Neural crest cell (in vitro differentiated cells): ENCODE data around the gene ANOS1. TPM values are rescaled to one million over a fixed set of nuclear protein-coding genes. Genes with fewer than 3 reads are reported as not detected.

ENCODE experiments used
- DNase-seq: peaks from one replicate; pipeline ENCODE4 v3.0.0; 2021; ENCODE audit warnings: low read depth, mixed read lengths, low spot score
- H3K27ac Mint-ChIP-seq: one replicate; pipeline ENCODE4 v1.8.0; 2021; ENCODE audit warnings: mild to moderate bottlenecking, mixed read lengths; ENCODE audit not compliant: unreplicated experiment
- H3K27me3 Mint-ChIP-seq: 2 replicates; pipeline ENCODE4 v1.8.0; 2021; ENCODE audit warnings: low read depth, mild to moderate bottlenecking, mixed read lengths
- H3K36me3 Mint-ChIP-seq: 2 replicates; pipeline ENCODE4 v1.8.0; 2021; ENCODE audit warnings: low read depth, mild to moderate bottlenecking, mixed read lengths
- H3K4me1 Mint-ChIP-seq: 2 replicates; pipeline ENCODE4 v1.8.0; 2021; ENCODE audit warnings: mixed read lengths
- H3K4me3 Mint-ChIP-seq: one replicate; pipeline ENCODE4 v1.8.0; 2021; ENCODE audit warnings: mild to moderate bottlenecking, mixed read lengths
- H3K9me3 Mint-ChIP-seq: 2 replicates; pipeline ENCODE4 v1.8.0; 2021; ENCODE audit warnings: mixed read lengths
- total RNA-seq: library from RNA; stranded (reverse); gene quantifications from 2 replicates; pipeline ENCODE4 v1.2.1, GENCODE V29; 2021
- TF ChIP-seq, protein P1 (sequence below): fragments of 200-600 bp; sonication (generic); conservative IDR thresholded peaks from 2 replicates; pipeline ENCODE4 v1.5.0; 2021; ENCODE audit warnings: antibody characterized with exemption, mild to moderate bottlenecking

ANOS1 gene
- total RNA-seq, 1 donor from 2014 or later: 18.1 TPM

DNA sequence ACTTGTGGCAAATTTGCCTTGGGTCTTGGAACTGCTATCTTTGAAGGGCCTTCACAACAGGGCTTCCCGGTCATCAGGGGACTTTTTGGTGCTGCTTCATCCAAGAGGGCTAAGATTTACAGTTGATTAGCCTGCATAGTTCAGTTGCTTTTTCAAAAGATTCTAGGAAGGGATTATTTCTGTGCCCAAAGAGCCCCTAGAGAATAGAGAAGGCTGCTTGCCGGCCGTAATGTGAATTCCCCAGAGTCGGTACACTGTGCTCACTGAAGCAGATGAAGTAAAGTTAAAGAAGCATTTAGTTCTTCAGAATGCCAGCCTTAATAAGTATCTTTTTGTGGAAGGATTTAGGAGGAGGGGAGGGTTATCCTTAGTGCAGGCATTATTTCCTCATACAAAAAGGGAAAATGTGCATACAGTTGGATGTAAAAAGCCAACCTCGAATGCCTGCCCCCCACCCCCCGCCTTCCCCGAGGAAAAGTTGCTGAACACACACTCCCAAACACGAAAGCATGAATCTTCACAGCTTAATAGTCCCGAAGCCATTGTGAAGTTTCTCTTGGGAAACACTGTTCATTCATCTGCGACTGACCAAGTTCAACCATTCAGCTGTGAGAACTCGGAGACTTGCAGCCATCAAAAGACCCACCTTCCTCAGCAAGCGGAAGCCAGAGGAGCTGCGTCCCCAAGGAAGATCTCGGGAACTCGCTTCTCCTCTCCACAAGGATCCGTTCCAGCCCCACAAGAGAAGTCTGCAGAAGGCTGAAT lies 47.6 kb downstream of the ANOS1 start:
- H3K4me1 Mint-ChIP-seq: peaks cover 84% of the 10 kb centered on the region
- no peaks in the 10 kb centered on the region for H3K9me3 Mint-ChIP-seq
- H3K4me3 Mint-ChIP-seq: peak overlapping the region; percentile 77
- peak overlapping the region; percentile 62 for H3K27ac Mint-ChIP-seq
- TF ChIP-seq, protein P1, sequence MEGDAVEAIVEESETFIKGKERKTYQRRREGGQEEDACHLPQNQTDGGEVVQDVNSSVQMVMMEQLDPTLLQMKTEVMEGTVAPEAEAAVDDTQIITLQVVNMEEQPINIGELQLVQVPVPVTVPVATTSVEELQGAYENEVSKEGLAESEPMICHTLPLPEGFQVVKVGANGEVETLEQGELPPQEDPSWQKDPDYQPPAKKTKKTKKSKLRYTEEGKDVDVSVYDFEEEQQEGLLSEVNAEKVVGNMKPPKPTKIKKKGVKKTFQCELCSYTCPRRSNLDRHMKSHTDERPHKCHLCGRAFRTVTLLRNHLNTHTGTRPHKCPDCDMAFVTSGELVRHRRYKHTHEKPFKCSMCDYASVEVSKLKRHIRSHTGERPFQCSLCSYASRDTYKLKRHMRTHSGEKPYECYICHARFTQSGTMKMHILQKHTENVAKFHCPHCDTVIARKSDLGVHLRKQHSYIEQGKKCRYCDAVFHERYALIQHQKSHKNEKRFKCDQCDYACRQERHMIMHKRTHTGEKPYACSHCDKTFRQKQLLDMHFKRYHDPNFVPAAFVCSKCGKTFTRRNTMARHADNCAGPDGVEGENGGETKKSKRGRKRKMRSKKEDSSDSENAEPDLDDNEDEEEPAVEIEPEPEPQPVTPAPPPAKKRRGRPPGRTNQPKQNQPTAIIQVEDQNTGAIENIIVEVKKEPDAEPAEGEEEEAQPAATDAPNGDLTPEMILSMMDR: no peak
- no peaks in the 10 kb centered on the region for H3K27me3 Mint-ChIP-seq
- H3K36me3 Mint-ChIP-seq: peaks cover 4% of the 10 kb centered on the region
- DNase-seq: no peak

DNA sequence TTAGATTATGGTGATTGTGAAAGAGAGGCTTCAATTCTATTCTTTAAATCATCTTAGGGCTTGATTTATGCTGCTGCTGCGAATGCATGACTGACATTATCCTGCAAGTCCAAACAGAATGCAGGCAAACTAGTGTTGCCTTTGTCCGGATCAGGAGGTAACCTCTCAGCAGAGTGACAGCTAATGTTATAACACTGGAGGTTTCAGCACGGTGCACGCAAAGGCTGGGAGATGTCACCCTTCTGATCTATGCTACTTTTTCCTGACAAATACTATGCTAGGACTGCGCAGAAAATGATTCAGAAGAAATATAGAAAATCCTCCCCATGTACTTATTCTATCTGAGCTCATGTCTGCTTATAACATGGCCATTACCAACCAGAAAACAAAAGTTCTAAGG lies 48.2 kb downstream of the ANOS1 start:
- no peak for DNase-seq
- Mint-ChIP-seq H3K36me3 (peaks cover 4% of the 10 kb centered on the region), H3K4me3 (peak overlapping the region; percentile 77), H3K27ac (peak overlapping the region; percentile 62), H3K4me1 (peaks cover 78% of the 10 kb centered on the region), H3K27me3 (no peaks in the 10 kb centered on the region), H3K9me3 (no peaks in the 10 kb centered on the region)
- TF ChIP-seq, protein P1: no peak

DNA sequence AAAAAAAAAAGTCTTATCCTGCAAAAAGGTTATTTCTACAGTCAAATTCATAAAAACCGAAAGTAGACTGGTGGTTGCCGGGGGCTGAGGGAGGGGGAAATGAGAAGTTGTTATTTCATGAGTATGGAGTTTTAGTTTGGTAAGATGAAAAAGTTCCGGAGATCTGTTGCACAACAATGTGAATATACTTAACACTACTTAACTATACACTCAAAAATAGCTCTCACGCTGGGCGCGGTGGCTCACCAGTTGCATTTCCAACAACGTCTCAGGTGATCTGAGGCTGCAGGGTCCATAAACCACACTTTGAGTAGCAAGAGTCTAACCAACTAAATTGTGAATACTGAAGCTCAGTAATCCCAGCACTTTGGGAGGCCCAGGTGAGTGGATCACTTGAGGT lies 52.4 kb downstream of the ANOS1 start:
- peaks cover 48% of the 10 kb centered on the region for H3K4me1 Mint-ChIP-seq
- no peaks in the 10 kb centered on the region for H3K27me3 Mint-ChIP-seq
- TF ChIP-seq, protein P1: no peak
- peaks cover 7% of the 10 kb centered on the region for H3K36me3 Mint-ChIP-seq
- H3K27ac Mint-ChIP-seq: no peak overlapping the region
- no peak for DNase-seq
- H3K9me3 Mint-ChIP-seq: no peaks in the 10 kb centered on the region
- no peak overlapping the region for H3K4me3 Mint-ChIP-seq

DNA sequence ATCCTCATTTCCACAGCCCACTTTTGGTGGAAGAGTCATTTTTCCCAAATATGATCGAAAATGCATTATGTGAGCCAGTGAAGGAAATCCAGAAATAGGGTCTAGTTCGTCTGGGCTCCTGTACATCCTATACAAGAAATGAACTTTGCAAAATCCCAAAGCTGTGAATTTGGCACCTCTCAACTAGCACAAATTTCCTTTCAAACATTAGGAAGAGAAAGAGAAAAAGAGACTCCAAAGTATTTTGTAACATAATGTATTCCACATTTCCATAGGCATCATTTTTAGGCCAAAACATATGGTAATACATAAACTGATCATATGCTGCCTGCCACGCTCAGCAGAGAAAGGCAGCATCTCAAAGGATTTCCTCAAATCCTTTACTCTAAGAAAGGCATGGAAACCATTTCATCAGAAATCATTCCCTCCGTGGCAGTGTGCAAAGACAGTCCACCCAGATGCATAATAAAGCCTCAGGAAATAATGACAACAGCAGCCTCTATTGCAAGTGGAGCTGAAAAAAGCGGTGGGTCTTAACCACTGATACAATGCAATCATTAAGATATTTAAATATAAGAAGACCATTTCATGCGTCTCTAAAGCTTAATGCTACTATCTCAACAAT lies 56.8 kb downstream of the ANOS1 start:
- H3K9me3 Mint-ChIP-seq: peaks cover 4% of the 10 kb centered on the region
- no peak for DNase-seq
- TF ChIP-seq, protein P1: no peak
- no peak overlapping the region for H3K27ac Mint-ChIP-seq
- no peaks in the 10 kb centered on the region for H3K27me3 Mint-ChIP-seq
- H3K36me3 Mint-ChIP-seq: peaks cover 8% of the 10 kb centered on the region
- H3K4me1 Mint-ChIP-seq: peaks cover 38% of the 10 kb centered on the region
- no peak overlapping the region for H3K4me3 Mint-ChIP-seq

DNA sequence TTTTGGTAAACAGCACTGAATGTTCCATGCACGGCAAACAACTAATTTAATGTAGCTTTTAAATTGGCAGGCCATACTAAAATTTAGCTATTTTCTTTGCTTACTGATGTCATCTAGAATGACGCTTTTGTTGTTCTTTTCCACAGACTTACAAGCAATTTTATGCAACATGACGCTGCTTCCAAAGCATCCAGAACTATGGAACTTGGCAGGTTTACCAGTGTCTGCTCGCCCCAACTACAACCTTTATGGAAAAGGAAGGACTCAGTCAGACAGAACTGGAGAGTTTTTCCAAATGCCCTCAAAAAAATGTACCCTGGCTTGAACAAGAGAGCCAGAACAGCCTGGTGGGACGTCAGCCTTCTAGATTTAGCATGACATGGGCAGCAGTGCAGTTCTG lies 58.7 kb downstream of the ANOS1 start:
- no peak overlapping the region for H3K27ac Mint-ChIP-seq
- TF ChIP-seq, protein P1: no peak
- H3K4me3 Mint-ChIP-seq: no peak overlapping the region
- peaks cover 4% of the 10 kb centered on the region for H3K9me3 Mint-ChIP-seq
- H3K4me1 Mint-ChIP-seq: peaks cover 49% of the 10 kb centered on the region
- DNase-seq: no peak
- no peaks in the 10 kb centered on the region for H3K27me3 Mint-ChIP-seq
- peaks cover 8% of the 10 kb centered on the region for H3K36me3 Mint-ChIP-seq
